GM21737 (cell line): ENCODE data around the gene SLC27A2.
"Not testable (repeated sequence)": the region's sequence is repeated elsewhere in the genome, so short reads cannot be mapped to it uniquely, and the experiment has no call there.

Source experiments
- ATAC-seq: cut with Tn5 transposase; IDR thresholded peaks from one replicate; pipeline ENCODE4 v1.9.1; 2021; ENCODE audit warnings: mild to moderate bottlenecking, moderate library complexity; ENCODE audit not compliant: unreplicated experiment

Gene SLC27A2

GRCh38 chr15:50162969-50163718 lies 18.9 kb upstream of the SLC27A2 start:
- no peak for ATAC-seq

DNA sequence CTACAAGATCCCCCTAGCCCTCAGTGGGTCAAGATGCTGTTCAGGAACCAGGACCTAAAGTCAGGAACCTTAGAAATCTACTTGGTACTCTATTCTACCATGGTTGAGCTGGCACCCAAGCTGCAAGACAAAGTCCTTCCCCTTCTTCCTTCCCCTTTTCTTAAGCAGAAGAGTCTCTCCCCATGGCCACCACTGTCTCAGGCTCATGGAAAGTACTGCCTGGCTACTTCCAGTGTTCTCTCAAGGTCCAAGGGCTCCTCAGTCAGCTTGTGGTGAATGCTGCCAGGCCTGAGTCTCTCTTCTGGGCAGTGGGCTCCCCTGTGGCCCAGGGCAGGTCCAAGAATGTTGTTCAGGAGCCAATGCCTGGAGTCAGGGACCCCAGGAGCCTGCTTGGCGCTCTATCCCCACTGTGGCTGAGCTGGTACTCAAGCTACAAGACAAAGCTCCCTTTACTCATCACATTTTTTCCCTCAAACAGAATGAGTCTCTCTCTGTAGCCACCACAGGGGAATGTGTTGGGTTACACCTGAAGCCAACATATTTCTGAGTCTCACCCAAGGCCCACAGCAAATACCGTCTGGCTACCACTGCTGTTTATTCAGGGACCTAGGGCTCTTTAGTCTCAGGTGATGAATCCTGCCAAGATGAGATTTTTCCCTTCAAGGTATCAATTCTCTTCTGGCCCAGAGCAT lies 18.1 kb upstream of the SLC27A2 start:
- ATAC-seq, result no peak

DNA sequence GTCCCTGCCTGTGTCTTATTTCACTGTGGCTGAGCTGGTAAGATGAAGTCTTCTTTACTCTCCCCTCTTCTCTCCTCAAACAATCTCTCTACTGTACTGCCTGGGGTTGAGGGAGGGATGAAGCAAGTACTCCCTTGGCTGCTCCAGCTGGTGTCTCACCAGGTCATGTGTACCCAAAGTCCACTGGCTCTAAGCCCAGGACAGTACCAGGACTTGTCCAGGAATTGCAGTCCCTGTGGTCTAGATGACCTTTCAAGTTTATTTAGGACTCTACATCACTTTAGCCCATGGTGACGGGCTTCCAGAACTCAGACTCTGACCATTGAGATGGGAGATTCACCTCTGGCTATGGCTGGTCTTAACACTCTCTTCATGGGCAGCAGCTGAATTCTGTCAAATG lies 17.5 kb upstream of the SLC27A2 start:
- no peak for ATAC-seq

DNA sequence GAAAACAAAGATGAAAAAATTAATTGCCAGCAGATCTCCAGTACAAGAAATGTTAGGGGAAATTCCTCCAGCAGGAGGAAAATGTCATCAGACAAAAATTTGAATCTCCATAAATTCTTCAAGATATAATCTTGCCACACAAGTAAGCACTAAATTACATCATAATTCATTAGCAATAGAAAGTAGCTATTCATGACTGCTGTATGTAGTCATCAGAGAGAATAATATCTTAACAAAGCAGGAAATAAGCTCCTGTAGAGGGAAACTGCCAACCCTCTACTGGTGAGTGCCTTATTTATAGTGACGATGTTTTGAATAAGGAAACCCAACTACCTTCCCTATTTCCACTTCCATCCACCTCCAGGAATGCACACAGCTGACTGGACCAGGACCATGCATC lies 15.8 kb upstream of the SLC27A2 start:
- ATAC-seq, result no peak

DNA sequence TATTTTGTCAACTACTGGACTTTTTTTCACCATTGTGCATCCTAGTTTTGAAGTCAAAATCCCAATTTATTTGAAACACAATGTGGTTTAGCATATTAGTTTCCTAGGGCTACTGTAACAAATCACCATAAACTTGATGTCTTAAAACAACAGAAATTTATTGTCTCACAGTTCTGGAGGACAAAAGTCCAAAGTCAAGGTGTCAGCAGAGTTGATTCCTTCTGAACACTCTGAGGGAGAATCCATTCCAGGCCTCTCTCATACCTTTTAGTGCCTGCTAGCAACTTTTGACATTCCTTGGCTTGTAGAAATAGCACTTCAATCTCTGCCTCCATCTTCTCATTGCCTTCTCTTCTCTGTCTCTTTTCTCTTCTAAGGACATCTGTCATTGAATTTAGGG lies 14.9 kb upstream of the SLC27A2 start:
- no peak for ATAC-seq

DNA sequence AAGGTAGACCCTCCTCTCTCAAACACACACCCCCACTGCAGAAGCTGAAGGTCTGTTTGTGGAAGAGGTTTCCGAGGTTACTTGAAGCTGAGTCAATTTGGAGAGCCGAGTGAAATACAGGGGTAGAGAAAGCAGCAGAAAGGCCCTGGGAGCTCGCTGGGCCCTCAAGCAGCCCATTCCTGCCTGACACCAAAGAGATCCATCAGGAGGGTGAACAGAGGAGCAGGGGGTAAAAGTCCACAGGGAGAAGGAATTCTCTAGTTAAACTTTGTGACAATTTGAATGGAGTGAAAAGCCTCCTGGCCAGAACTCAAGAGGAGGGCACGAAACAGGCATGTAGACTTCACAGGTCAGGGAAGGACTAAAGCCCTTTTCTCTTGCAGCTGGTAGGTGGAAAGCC lies 13.6 kb upstream of the SLC27A2 start:
- ATAC-seq, result no peak

GRCh38 chr15:50168783-50169411 lies 13.1 kb upstream of the SLC27A2 start:
- no peak for ATAC-seq

DNA sequence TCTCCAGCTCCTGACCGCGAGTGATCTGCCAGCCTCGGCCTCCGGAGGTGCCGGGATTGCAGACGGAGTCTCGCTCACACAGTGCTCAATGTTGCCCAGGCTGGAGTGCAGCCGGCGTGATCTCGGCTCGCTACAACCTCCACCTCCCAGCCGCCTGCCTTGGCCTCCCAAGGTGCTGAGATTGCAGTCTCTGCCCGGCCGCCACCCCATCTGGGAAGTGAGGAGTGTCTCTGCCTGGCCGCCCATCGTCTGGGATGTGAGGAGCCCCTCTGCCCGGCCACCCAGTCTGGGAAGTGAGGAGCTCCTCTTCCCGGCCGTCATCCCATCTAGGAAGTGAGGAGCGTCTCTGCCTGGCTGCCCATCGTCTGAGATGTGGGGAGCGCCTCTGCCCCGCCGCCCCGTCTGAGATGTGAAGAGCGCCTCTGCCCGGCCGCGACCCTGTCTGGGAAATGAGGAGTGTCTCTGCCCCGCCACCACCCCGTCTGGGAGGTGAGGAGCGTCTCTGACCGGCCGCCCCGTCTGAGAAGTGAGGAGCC lies 9.6 kb upstream of the SLC27A2 start:
- ATAC-seq, result not testable (repeated sequence)

- ATAC-seq, result no peak
Measured at GRCh38 chr15:50176869-50177268, 5.1 kb upstream of the SLC27A2 start.

- no peak for ATAC-seq
Measured at GRCh38 chr15:50180091-50180490, 1.9 kb upstream of the SLC27A2 start.

DNA sequence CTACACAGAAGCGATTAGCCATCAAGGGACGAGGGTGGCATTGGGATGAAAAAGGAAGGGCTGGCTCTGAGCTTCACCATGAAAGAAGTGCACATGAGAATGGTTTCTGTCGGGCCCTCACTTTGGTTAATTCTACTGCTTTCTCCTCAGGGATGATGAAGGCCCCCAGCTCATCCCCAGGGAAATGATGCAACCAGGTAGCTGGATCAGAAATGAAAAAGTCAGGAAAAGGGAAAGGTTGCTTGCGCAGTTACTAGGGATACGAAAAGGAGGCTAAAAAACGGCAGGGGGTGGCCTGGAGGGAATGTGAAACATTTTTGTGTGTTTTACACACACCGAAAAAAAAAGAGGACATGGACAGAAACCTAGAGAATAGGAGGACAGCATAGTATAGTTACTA lies 1.4 kb upstream of the SLC27A2 start:
- ATAC-seq, result no peak

- no peak for ATAC-seq
Measured at GRCh38 chr15:50181201-50181968, 611 bp upstream of the SLC27A2 start.

GRCh38 chr15:50182219-50183013 lies 420 bp downstream of the SLC27A2 start:
- ATAC-seq, result no peak

DNA sequence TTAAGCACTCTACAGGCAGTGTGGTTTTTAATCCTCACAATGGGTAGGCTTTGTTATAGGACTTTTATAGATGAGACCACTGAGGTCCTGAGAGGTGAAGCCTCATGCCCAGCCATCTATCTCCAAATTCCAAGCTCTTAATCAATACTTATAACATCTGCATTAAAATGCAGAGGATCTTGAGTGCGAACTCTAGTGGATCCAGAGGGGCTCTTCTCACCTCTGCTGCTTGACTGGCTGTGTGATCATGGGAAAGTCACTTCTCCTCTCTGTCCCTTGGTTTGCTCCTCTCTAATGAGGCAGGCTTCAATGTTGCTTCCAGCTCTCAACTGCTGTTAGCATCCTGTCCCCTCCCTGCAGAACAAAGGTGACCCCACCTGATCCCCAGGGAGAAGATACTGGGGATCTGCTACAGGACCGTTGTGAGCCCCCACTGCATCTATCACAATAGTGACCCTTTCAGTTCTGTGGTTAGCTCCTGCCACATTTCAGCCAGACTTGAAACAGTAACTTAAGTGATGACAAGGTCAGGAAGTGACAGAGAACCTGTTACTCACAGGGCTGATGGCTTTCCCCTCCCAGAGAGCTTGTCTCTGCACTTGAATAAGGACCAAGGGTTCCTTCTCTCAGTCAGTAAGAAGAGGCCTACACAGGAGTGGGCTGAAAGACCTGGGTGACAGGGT lies 1.3 kb downstream of the SLC27A2 start:
- ATAC-seq, result no peak

DNA sequence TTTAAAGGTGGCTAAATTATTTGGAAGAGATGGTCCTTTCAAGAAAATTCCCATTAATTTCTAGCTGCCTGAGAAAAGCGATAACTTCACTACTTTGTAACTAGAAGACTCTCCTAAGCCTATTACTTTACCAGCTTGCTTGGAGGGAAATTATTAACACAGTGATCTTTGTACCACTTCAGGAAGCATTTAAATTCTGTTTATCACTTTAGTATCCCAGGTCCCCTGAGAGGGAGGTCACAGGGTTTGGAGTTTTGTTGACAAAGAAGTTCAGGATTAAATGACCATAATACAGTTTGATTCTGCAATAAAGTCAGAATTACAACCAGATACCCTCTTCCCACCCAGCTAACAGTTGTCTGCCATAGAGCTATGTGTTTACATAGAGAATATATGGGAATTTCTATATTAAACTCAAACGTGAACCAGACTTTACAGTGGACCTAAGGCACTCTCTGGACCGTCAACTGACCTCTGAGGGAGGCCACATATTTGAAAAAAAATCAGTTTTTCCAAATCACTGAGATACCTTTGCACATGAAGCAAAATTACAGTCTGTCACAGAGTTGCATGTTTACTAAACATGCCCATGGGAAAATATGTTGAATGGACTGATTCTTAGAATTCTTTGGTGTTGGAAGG lies 3.0 kb downstream of the SLC27A2 start:
- no peak for ATAC-seq

DNA sequence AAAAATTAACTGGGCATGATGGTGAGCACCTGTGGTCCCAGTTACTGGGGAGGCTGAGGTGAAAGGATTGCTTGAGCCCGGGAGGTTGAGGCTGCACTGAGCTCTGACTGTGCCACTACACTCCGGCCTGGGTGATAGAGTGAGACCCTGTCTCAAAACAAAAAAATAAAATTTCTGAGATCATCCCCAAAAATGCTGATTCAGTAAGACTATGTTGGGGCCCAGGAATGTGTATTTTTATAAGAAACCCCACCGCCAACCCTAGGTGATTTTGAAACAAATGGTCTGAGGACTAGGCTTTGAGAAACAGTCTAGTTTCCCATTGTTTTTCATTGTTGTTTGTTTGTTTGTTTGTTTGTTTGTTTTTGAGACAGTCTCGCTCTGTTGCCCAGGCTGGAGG lies 4.1 kb downstream of the SLC27A2 start:
- no peak for ATAC-seq

GRCh38 chr15:50186752-50187151 lies 4.8 kb downstream of the SLC27A2 start:
- ATAC-seq, result no peak

DNA sequence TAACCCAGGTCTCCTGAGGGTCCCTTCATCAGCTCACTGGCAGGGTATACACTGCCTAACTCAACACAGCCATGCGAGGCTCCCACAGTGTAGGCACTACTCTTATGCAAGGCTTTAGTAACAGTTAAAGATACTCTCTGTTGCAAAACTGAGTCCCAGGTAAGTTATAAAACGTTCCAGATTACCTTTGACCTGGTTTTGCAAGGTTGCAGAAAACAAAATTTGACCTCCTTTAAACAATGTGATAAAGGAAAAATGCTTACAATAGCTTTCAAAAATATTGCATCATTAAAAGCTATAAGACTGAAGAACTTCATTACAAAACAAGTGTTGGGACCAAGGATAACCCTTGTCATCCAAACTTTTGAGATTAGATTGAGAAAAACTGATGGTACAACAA lies 5.5 kb downstream of the SLC27A2 start:
- ATAC-seq, result no peak

- ATAC-seq, result no peak
Measured at GRCh38 chr15:50187997-50188396, 6.0 kb downstream of the SLC27A2 start.
